Stimulated activated CD4-positive, alpha-beta T cell treated with anti-CD3 and anti-CD28 coated beads, TNF-alpha, amount 100 ng/mL, for 24 hours (primary cell): ENCODE measurements around the gene PRAF2.

ENCODE experiments used
- DNase-seq, 3 experiments: peaks; one replicate each; pipeline ENCODE4 v3.0.0-alpha.2; 2020; ENCODE audit warnings: low read depth in 3 of 3

PRAF2 gene

DNA sequence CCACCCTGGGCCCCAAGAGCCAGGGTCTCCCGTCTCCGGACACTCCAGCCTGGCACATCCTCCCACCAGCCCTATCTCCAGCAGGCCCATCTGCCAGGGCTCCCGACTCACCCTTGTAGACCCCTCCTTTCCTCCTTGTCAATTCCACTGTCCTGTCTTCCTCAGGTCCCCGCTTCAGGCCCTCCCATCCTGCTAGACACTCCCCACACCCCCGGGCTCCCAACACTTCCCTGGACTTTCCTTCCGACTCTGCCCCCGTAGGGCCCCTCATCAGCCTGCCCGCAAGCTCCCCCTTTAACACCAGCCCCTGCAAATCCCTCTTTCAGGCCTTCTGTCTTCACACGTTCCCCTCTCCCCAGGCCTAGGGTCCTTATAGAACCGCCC lies 1.1 kb downstream of the PRAF2 start:
- no peak for DNase-seq

DNA sequence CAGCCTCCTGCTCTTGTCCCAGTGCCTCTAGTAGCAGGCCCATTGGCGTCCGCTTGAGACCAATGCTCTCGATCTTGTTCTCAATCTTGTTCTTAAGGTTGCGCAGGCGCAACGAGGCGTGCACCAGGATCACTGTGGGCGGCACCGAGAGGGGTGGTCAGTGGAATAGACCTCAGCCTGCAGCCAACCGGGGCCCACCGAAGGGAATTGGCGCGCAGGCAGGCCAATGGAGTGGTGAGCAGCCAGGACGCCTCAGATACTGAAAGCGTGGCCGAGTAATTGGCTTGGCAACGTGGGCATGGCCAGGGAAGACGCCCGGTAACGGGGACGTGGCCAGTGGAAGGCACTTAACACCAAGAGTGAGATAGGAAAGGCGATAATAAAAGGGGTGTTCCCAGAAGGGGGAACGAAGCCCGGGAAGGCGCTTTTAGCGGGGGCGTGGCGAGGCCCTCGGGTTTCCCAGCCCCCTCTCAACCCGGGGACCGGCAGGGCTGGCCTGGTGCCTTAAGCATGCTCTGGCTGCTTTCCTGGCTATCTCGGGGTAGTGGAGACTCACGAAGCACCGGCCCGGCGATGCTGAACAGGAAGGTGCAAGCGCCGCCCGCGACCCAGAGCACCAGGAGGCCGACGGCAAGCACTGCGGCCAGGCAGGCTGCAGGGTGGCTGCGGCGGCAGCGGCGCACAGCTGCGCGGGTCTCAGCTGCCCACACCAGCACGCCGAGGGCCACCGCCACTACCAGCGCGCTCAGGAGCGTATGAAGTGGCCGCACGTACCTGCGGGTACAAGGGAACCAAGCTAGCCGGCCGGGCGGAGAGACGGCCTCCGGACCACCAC lies 1.7 kb downstream of the PRAF2 start:
- no peak for DNase-seq

DNA sequence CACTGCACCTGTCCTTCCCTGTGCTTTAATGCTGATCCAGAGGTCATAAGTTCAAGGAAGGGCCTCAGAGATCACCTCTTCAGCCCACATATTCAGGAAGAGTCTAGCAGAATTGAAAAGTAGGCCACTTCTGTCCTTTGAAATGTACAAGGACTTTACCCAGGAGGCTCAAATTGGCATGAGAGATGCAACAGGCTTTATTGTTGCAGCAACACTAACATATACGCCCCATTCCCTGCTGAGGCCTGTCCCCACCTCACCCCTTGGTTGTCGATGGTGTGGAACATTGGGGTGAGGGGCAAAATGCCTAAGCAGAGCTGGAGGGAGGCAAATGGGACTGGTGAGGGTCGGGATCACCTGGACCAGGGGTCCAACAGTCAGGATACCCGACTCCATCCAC lies 2.8 kb downstream of the PRAF2 start:
- no peak for DNase-seq

DNA sequence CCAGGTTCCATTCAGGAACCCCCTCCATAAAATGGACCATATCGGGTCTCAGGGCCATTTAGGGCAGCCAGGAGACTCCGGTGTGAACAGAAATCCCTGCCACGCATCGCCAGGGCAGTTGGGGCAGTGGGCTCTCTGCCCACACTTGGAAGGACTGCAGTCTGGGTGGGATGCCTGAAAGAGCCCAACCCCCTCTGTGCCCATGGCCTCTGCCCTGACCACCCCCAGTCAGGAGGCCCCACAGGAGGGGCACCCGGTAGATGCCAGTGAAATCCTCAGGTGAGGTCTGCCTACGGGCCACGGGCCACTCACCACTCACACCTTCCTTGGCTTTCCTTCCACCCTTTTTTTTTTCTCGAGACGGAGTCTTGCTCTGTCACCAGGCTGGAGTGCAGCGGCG lies 4.8 kb downstream of the PRAF2 start:
- DNase-seq, result no peak

DNA sequence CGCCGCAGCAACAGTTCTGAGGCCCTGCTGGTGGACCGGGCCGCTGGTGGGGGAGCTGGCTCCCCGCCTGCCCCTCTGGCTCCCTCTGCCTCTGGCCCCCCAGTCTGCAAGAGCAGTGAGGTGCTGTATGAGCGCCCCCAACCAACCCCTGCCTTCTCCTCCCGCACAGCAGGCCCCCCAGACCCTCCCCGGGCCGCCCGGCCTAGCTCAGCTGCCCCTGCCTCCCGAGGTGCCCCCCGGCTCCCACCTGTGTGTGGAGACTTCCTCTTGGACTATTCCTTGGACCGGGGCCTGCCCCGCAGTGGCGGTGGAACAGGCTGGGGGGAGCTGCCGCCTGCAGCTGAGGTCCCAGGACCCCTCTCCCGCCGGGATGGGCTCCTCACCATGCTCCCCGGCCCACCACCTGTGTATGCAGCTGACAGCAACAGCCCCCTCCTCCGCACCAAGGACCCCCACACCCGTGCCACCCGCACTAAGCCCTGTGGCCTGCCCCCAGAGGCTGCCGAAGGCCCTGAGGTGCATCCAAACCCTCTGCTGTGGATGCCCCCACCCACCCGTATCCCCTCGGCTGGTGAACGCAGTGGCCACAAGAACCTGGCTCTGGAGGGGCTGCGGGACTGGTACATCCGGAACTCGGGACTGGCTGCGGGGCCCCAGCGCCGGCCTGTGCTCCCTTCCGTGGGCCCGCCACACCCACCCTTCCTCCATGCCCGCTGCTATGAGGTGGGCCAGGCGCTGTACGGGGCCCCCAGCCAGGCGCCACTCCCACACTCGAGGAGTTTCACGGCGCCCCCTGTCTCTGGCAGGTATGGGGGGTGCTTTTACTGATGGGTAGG lies 6.3 kb downstream of the PRAF2 start:
- DNase-seq, result no peak

DNA sequence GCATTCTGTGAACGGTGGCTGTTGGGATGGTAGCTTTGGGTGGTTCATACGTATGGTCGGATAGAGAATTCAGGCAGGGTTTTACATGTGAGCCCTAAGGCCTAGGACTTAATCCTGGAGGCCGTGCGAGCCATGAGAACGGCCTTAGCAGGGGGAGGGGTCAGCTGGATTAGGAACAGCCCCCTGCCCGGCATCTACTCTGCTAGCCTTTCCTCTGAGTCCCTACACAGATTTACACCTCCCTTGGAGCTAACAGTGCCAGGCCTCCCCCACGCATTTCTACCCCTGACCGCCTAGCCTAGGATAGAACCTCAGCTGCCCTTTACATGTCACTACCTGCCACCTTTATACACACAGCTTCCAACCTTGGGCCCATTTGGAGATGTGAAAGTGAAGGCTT lies 7.1 kb downstream of the PRAF2 start:
- no peak for DNase-seq

DNA sequence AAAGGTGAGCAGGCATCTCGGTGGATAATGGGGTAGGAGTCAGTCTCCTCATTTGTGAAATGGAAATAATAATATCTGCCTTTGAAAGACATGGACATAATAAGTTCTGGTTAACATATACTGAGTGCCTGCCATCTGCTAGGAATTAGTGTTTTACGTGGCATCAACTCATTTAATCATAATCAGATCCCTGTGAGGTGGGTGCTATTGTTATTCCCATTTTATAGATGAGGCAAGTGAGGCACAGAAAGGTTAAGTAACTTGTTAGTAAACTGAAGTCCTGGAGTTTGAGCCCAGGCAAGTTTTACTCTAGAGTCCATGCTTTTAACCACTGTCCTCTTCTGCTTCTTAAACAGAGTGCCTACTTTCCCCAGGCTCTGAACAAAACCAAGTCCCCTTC lies 7.5 kb downstream of the PRAF2 start:
- no peak for DNase-seq

DNA sequence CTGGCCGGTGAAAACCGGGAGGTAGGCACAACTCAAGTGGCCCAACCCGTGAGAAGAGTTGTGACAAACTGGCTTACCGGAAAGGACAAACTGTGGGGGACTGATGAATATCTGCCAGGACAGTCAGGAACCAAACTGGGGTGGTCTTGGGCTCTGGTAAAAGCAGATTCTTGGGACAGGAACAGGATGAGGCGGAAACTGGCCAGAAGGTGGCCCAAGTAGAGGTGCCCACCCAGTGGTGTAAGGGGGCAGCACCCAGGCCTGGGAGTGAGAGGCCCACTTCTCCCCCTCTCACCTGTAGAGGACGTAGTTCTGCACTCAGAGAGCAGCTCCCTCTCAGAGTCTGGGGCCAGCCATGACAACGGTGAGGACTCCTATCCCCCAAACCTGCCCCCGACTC lies 9.1 kb downstream of the PRAF2 start:
- DNase-seq, result no peak

DNA sequence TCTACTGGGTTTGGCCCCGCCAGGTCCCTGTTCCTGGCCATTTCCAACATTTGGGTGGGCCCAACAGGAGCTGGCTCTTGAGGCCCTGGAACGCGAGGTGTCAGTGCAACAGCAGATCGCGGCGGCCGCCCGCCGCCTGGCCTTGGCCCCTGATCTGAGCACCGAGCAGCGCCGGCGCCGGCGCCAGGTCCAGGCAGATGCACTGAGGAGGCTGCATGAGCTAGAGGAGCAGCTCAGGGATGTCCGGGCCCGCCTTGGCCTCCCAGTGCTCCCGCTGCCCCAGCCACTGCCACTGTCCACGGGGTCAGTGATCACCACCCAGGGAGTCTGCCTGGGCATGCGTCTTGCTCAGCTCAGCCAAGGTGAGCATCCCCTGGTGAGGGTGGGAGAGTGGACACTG lies 9.5 kb downstream of the PRAF2 start:
- no peak for DNase-seq

DNA sequence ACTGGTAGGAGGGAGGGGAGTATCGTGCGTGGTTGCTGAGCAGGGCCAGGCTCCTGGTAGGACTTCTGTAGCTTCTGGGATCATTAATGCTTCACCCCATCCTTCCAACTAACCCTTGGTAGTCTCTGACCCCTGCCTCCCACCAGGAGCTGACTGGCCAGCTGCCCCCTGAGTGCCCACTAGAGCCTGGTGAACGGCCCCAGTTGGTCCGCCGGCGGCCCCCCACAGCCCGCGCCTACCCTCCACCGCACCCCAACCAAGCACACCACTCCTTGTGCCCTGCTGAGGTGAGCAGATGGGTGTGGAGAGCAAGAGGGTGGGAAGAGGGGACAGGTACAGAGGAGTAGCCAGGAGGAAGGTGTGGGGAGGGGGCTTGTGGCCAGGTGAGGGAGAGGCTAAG lies 10.1 kb downstream of the PRAF2 start:
- no peak for DNase-seq

DNA sequence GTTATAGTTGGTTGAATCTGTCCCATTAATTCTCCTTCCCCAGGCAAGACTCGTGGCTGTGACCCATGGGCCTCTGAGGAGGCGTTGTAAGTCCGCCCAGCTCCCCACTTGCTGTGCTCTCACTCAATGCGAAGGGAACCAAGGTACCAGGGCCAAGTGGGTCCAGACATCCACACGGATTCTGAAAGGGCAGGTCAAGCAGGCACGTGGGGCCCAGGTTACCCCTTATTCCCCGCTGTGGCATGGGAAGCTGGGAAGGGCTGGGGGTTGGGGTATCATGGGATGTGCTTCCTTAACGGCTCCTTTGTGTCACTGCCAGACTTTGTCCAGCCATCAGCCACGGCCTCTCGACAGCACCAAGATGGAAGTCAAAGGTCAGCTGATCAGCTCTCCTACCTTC lies 11.9 kb downstream of the PRAF2 start:
- DNase-seq, result no peak

DNA sequence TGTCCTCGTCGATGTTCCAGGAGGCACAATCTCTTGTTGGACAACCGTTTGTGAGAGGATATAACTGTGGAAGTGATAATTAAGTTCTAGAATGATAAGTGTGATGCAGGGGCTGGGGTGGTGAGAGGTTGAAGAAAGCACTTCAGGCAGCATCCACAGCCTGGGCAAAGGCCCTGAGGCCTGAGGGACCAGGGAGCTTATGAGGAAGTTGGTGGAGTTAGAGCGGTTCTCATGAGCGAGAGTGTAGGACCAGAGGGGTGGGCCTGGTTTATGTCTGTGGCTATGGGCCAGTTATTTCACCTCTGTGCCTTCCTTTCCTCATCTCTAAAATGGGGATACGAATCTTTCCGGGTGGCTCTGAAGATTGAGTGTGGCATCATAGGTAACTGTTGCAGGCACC lies 12.3 kb downstream of the PRAF2 start:
- DNase-seq, result no peak

DNA sequence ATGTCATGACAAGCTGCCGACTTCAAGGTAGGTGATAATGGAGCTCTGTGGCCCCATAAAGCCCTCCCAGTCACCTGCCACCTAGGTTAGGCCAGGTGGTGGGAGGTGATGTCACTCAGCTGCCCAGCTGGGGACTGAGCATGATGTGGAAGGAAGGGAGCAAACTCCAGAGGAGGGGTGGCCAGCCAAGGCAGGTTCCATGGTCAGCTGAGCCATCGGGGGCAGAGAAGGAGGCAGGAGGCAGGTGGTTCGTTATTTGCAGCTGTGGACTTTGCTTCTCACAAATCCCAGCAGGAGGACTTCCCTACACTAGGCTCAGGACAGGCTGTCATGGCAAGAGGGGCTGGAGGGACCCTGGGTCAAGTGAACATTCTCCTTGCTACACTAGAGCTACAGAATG lies 12.9 kb downstream of the PRAF2 start:
- no peak for DNase-seq

DNA sequence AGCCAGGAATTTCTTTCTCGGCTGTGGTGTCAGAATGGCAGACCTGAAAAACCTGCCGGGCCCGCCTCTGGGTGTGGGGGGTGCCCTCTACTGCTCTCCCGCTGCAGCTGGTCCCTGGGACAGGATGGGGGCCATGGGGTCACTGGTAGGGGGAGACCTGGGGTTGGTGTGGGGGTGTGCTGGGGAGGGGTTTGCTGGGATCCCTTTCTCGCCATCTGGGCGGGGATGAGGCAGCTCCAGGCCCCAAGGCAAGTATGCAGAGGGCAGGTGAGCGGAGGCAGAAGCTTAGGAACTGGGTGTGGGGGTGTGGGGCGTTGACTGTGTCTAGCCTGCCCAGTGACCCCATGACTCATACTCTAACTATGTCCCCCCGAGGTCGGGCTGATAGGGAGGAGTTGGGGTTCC lies 14.1 kb downstream of the PRAF2 start:
- DNase-seq, result no peak

DNA sequence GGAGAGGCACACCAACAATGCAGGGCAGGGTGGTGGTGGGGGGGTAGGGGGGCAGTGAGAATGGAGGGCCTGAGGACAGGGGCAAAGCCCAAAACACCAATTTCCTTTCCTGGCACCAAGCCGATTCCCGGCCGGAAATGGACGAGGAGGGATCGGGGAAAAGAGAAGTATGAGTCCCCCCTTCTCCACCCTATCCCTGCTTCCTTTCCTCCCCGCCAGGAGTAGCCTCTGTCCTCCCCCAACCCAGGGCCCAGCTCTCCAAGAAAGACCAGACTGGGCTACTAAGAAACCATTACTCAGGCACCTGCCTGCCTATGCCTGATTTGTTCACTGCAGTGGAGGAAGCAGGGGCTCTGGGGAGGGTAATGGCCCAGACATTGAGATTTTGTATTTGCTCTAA lies 14.6 kb downstream of the PRAF2 start:
- DNase-seq, result no peak

DNA sequence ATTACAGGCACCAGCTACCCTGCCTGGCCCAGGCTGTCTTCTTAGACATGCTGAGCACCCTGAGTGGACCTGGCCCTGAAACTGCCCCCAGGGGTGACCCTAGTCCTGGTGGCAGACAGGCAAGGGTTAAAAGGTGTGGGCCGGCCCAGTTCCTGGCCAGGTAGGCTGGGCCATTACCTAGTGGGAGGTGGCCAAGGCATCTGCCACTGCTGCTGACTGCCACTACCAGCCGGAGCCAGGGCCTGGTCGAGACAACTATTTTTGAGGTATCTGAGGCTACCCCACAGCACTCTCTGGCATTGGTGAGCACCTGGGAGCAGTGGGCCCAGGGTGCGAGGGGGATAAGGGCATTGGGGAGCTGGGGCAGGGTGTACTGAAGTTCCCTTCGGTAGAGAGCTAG lies 15.0 kb downstream of the PRAF2 start, which contains the start of gene CCDC120:
CCDC120 (plus strand) TSS at position 206 of the 400 bp plus-strand sequence. CDS start 3,043 bp downstream, outside the sequence.
- DNase-seq, result no peak

DNA sequence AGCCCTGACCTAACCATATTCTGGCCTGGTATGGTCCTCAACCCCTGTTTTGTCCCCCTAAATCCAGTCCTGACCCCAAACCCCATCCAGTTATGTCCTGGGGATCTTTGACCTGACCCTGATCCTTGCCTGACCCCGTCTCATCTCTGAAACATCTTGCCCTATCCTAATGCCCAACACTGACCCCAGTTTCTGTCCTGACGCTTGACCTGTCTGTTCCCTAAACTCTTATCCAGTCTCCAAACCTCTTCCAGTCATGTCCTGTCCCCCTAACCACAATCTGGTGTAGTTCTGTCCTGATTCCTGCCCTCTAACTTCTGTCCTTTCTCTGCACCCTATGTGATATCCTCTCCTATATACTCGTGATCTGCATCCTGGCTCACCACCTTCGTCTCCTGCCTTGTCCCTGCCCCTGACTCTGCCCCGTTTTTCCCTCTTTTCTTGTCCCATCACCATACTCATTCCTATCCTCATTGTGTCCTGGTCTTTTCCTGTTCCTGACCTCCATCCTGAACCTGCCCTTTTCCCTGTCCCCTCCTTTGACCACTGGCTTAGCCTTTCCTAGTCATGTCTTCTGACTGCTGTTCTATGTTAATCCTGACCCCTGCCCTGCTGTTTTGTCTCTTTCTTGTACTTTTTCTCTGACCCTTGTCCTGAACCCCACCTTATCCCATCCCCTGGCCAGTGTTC lies 19.6 kb downstream of the PRAF2 start:
- DNase-seq, result no peak

DNA sequence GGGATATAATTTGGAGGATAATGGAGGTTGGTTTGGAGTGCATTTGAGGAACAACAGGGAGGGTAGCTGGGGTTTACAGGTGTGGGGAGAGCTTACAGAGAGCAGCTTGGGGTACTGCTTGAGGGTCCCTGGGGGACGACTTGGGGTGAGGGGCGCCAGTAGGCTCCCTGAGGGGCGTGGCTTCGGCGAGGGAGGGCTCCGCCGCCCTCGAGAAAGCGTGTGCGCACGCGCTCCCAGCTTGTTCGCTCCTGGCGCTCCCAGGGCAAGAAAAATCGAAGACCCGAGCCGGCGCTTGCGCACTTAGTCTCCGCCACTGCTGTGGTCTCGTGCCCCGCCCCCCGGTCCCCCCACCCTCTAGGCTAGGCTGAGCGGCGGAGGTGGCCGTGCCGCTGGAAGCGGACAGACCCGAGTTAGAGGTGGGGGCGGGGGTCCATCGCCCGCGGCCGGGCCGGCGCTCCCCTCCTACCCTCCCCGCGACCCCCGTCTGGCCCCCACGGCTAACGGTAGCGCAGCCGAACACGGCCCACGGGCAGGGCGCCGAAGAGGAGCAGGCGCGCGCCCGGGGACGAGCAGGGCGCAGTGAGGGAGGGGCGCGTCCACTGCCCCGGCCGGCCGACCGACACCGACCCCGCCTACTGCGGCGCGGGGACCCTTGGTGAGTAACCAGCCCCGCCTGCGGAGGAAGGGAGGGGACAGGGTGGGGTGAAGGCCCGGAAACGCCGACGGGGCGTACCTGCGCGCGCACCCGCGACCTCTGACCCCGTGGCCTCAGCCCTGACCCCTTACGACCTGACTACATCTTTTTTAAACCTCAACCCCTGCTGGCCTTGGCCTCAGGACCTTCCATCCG lies 20.4 kb downstream of the PRAF2 start:
- DNase-seq, result peak; percentile 24 to 66 (median 37)

DNA sequence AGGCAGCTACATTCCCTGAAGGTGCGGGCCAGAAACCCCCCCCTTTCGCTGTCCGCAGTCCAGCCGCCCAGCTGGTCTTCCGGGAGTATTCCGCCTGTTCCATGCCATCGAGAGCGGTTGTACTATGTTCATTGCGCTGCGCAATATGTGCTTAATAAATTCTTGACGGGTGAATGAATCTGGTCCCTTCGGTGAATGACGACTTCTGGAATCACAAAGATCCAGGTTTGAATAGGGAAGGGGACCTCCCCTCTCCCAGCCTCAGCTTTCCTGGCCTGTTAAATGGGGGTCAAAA lies 29.9 kb downstream of the PRAF2 start:
- no peak for DNase-seq

DNA sequence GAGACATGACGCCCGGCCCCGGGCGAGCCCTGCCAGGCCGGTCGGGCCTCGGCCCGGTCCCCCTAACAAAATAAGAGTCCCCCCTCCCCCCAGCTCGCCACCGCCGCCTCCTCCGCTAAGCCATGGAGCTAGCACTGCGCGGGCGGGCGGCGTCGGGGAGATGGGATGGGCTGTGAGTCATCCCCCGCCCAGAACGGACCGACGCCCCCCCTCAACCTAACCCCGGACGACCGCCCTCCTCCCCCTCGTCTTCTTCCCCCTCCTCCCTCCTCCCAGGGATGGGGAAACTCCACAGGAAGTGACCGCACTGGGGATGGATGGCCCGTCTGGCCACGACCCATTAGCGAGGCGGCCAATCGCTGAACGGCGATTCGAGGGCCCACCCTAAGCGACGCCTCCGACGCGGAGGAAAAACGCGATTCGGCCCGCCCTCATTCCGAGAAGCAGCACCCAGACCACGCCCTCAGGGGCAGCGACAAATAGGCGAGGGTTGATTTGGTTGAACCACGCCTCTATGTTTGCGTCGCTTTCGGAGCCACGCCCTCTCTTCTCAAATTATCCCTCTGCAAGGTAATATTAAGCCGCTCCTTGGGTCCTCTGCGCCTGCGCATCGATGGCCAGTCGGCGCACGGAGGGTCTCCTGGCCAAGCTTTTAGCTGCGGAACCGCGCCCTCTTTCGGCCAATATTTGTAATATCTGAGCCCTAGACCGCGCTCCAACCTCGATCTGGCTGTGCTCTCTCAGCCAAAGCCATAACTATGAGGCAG lies 30.4 kb downstream of the PRAF2 start, which contains the start of gene TFE3:
TFE3 (minus strand) TSS at position 138 of the 767 bp plus-strand sequence; CDS start at position 7, 131 bp downstream.
- DNase-seq, result peak; percentile 84 to 95 (median 89)
